Uterus (tissue), 2 donors: Measurements from ENCODE around the gene HSPA1B.
"Not testable (repeated sequence)": the region's sequence is repeated elsewhere in the genome, so short reads cannot be mapped to it uniquely, and the experiment has no call there.

ENCODE experiments used
- POLR2A ChIP-seq, 2 donors: fragments of 450-650 bp; IDR thresholded peaks; one replicate each; pipeline ENCODE4 v1.6.1; 2016; ENCODE audit warnings: antibody characterized with exemption in 2 of 2, mild to moderate bottlenecking in 1 of 2, moderate library complexity in 1 of 2
- TF ChIP-seq, protein P1 (sequence below), 4 experiments: fragments of 200-600 bp in 2 of 4; fragments of 450-650 bp in 2 of 4; sonication (generic) in 2 of 4; IDR thresholded peaks; one replicate each; pipeline ENCODE4 v1.5.1; 2016 to 2019; ENCODE audit warnings: antibody characterized with exemption in 4 of 4, mild to moderate bottlenecking in 2 of 4, moderate library complexity in 1 of 4

DNA sequence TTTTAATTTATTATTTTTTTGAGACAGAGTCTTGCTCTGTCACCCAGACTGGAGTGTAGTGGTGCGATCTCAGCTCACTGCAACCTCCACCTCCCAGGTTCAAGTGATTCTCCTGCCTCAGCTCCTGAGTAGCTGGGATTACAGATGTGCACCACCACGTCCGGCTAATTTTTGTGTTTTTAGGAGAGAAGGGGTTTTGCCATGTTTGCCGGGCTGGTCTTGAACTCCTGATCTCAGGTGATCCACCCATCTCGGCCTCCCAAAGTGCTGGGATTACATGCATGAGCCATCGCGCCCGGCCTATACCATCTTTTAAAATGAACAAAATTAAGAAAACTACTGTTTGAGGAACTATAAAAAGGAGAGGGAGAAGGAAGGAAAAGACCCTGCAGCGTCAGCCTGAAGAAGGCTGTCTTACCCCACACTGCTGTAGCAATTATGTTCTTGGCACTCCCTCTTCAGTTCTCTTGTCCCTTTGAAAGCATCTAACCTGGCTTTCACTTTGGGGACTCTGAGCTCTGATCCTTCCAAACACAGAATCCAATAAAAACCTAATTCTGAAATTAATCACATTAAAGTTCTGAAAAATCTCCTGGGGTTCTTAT, 3.8 kb upstream of the HSPA1B start:
- TF ChIP-seq, protein P1, sequence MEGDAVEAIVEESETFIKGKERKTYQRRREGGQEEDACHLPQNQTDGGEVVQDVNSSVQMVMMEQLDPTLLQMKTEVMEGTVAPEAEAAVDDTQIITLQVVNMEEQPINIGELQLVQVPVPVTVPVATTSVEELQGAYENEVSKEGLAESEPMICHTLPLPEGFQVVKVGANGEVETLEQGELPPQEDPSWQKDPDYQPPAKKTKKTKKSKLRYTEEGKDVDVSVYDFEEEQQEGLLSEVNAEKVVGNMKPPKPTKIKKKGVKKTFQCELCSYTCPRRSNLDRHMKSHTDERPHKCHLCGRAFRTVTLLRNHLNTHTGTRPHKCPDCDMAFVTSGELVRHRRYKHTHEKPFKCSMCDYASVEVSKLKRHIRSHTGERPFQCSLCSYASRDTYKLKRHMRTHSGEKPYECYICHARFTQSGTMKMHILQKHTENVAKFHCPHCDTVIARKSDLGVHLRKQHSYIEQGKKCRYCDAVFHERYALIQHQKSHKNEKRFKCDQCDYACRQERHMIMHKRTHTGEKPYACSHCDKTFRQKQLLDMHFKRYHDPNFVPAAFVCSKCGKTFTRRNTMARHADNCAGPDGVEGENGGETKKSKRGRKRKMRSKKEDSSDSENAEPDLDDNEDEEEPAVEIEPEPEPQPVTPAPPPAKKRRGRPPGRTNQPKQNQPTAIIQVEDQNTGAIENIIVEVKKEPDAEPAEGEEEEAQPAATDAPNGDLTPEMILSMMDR (IDR thresholded peaks at IDR 0.05), result not testable (repeated sequence)
- TF ChIP-seq POLR2A (IDR thresholded peaks at IDR 0.05), result not testable (repeated sequence)
